HUES64 (cell line): ENCODE data around the gene LLGL2.

Experiments
- H3K27ac ChIP-seq: 2 replicates; pipeline ENCODE4 v1.7.0; 2013; ENCODE audit warnings: low read depth, low read length, inconsistent platforms
- H3K27me3 ChIP-seq: 2 replicates; pipeline ENCODE4 v1.6.1; 2013; ENCODE audit warnings: mild to moderate bottlenecking, low read length; ENCODE audit not compliant: insufficient read depth
- H3K36me3 ChIP-seq: 2 replicates; pipeline ENCODE4 v1.6.1; 2013; ENCODE audit warnings: mild to moderate bottlenecking, low read length; ENCODE audit not compliant: insufficient read depth
- H3K4me1 ChIP-seq: 2 replicates; pipeline ENCODE4 v1.6.1; 2013; ENCODE audit warnings: mild to moderate bottlenecking, low read length, moderate library complexity; ENCODE audit not compliant: insufficient read depth
- H3K4me3 ChIP-seq: 2 replicates; pipeline ENCODE4 v1.5.1; 2013; ENCODE audit warnings: mild to moderate bottlenecking, low read length, moderate library complexity
- H3K9ac ChIP-seq: 2 replicates; pipeline ENCODE4 v1.6.1; 2013; ENCODE audit warnings: mild to moderate bottlenecking, low read depth, low read length
- H3K9me3 ChIP-seq: 2 replicates; pipeline ENCODE4 v1.6.1; 2013; ENCODE audit warnings: low read depth, low read length; ENCODE audit not compliant: insufficient read depth
- WGBS: fragments of 150-250, 120-280 bp; methylation state at CpG from one replicate; pipeline ENCODE4 v1.1.7; 2013; ENCODE audit warnings: missing lambda C conversion rate; 5-methylcytosine and 5-hydroxymethylcytosine counted together

Gene LLGL2

GRCh38 chr17:75602644-75603043 lies 77.1 kb downstream of the LLGL2 start:
- Histone ChIP-seq H3K4me3 (no peak overlapping the region), H3K36me3 (no peaks in the 10 kb centered on the region), H3K27me3 (no peaks in the 10 kb centered on the region), H3K9me3 (no peaks in the 10 kb centered on the region), H3K4me1 (no peaks in the 10 kb centered on the region), H3K9ac (no peak overlapping the region), H3K27ac (no peak overlapping the region)
- 90% methylated on average over 12 of the region's 12 CpGs for WGBS

GRCh38 chr17:75603123-75603522 lies 77.6 kb downstream of the LLGL2 start:
- Histone ChIP-seq H3K4me3 (no peak overlapping the region), H3K27ac (no peak overlapping the region), H3K27me3 (no peaks in the 10 kb centered on the region), H3K36me3 (no peaks in the 10 kb centered on the region), H3K9me3 (no peaks in the 10 kb centered on the region), H3K4me1 (no peaks in the 10 kb centered on the region), H3K9ac (no peak overlapping the region)
- WGBS = 87% methylated on average over 9 of the region's 9 CpGs

- H3K4me3 ChIP-seq = no peak overlapping the region
Measured at GRCh38 chr17:75604034-75604695, 78.7 kb downstream of the LLGL2 start.

GRCh38 chr17:75605790-75606189 lies 80.3 kb downstream of the LLGL2 start:
- 91% methylated on average over 16 of the region's 16 CpGs for WGBS
- Histone ChIP-seq H3K9ac (no peak overlapping the region), H3K36me3 (no peaks in the 10 kb centered on the region), H3K27ac (no peak overlapping the region), H3K9me3 (no peaks in the 10 kb centered on the region), H3K27me3 (no peaks in the 10 kb centered on the region), H3K4me3 (no peak overlapping the region), H3K4me1 (no peaks in the 10 kb centered on the region)

More at GRCh38 chr17:75604034-75604695, 78.7 kb downstream of the LLGL2 start:
- Histone ChIP-seq H3K27me3 (no peaks in the 10 kb centered on the region), H3K36me3 (no peaks in the 10 kb centered on the region), H3K9ac (no peak overlapping the region), H3K9me3 (no peaks in the 10 kb centered on the region), H3K4me1 (no peaks in the 10 kb centered on the region), H3K27ac (no peak overlapping the region)
- 84% methylated on average over 10 of the region's 12 CpGs for WGBS

- Histone ChIP-seq H3K4me3 (no peak overlapping the region), H3K9me3 (no peaks in the 10 kb centered on the region), H3K4me1 (no peaks in the 10 kb centered on the region), H3K36me3 (no peaks in the 10 kb centered on the region), H3K9ac (no peak overlapping the region), H3K27me3 (no peaks in the 10 kb centered on the region), H3K27ac (no peak overlapping the region)
- 90% methylated on average over 5 of the region's 5 CpGs for WGBS
Measured at GRCh38 chr17:75607086-75607485, 81.6 kb downstream of the LLGL2 start.

- H3K27ac ChIP-seq = no peak overlapping the region
- H3K9me3 ChIP-seq = no peaks in the 10 kb centered on the region
- H3K27me3 ChIP-seq = no peaks in the 10 kb centered on the region
- 87% methylated on average over 25 of the region's 25 CpGs for WGBS
- H3K9ac ChIP-seq = no peak overlapping the region
- no peaks in the 10 kb centered on the region for H3K36me3 ChIP-seq
- no peak overlapping the region for H3K4me3 ChIP-seq
- no peaks in the 10 kb centered on the region for H3K4me1 ChIP-seq
Measured at GRCh38 chr17:75610103-75610984, 84.8 kb downstream of the LLGL2 start.

- H3K27me3 ChIP-seq = no peaks in the 10 kb centered on the region; the same call in 1 of the 2 replicates
- no peak overlapping the region for H3K4me3 ChIP-seq
- no peak overlapping the region for H3K27ac ChIP-seq
- no peak overlapping the region; the same call in 1 of the 2 replicates for H3K9ac ChIP-seq
- H3K4me1 ChIP-seq = no peaks in the 10 kb centered on the region
- H3K36me3 ChIP-seq = no peaks in the 10 kb centered on the region
- WGBS = 92% methylated on average over 20 of the region's 20 CpGs
- no peaks in the 10 kb centered on the region for H3K9me3 ChIP-seq
Measured at GRCh38 chr17:75611851-75612429, 86.4 kb downstream of the LLGL2 start.

GRCh38 chr17:75612906-75613626 lies 87.6 kb downstream of the LLGL2 start:
- Histone ChIP-seq H3K36me3 (no peaks in the 10 kb centered on the region), H3K27me3 (no peaks in the 10 kb centered on the region; the same call in 1 of the 2 replicates), H3K4me1 (no peaks in the 10 kb centered on the region), H3K27ac (no peak overlapping the region), H3K9me3 (no peaks in the 10 kb centered on the region), H3K9ac (no peak overlapping the region), H3K4me3 (no peak overlapping the region)
- 91% methylated on average over 27 of the region's 27 CpGs for WGBS

GRCh38 chr17:75614006-75614405 lies 88.5 kb downstream of the LLGL2 start:
- Histone ChIP-seq H3K9me3 (no peaks in the 10 kb centered on the region), H3K36me3 (no peaks in the 10 kb centered on the region), H3K9ac (no peak overlapping the region), H3K4me3 (no peak overlapping the region), H3K27ac (no peak overlapping the region), H3K27me3 (no peaks in the 10 kb centered on the region; the same call in 1 of the 2 replicates), H3K4me1 (no peaks in the 10 kb centered on the region)
- WGBS = 82% methylated on average over 12 of the region's 12 CpGs

GRCh38 chr17:75614556-75615270 lies 89.2 kb downstream of the LLGL2 start:
- no peaks in the 10 kb centered on the region for H3K4me1 ChIP-seq
- no peaks in the 10 kb centered on the region for H3K9me3 ChIP-seq
- no peak overlapping the region for H3K9ac ChIP-seq
- 90% methylated on average over 19 of the region's 19 CpGs for WGBS
- H3K36me3 ChIP-seq = no peaks in the 10 kb centered on the region
- H3K27me3 ChIP-seq = no peaks in the 10 kb centered on the region; the same call in 1 of the 2 replicates
- no peak overlapping the region for H3K4me3 ChIP-seq
- H3K27ac ChIP-seq = no peak overlapping the region
